ENCODE results near the gene SHISA6. TPM values are rescaled to one million over a fixed set of nuclear protein-coding genes. Genes with fewer than 3 reads are reported as not detected.

The SHISA6 gene
- total and polyA plus RNA-seq, 2 donors (not counting 1 experiment from before 2014, with no cell fraction given) = not detected

DNA sequence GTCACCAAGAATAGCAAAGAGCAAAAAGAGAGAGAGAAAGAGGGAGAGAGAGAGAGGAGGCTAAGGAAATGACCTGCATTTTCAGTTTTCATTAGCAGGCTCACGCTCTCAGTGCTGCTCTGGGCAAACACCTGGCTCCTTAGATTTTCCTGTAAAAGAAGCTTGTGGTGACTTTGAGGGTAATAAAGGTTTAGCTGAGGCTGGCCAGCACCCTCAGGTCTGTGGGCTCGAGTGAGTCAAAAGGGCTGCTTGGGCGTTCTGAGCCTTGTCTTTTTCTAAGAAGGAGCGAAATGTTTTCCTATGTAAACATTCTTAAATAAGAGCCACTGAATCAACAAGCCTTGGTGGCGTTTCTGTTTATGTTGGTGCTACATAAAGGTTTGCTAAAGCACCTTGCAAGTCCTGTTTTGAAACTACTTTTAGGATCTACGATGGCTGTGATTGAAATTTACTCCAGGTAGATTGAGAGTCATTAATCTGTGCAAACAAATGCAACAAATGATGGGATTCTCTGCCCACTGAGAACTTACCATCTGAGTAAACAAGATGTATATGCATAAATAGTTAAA is 38.8 kb downstream of the SHISA6 start:
- no peak overlapping the region for H3K4me2 ChIP-seq (ENCODE audit: extremely low read depth, insufficient read depth, low read length)
- no peaks in the 10 kb centered on the region for H3K79me2 ChIP-seq (ENCODE audit: control insufficient read depth, insufficient read depth, low read length)
- H3K4me3 ChIP-seq (replicated peaks in 1 of 4; ENCODE audit: control extremely low read depth in 1 of 4, insufficient read depth in 1 of 4, low read depth in 3 of 4, low read length in 4 of 4) = no peak overlapping the region
- no peak overlapping the region for H3K27ac ChIP-seq (ENCODE audit: insufficient read depth, low read length)
- no peak for TF ChIP-seq EZH2 (IDR thresholded peaks at IDR 0.05; ENCODE audit: low read length, missing control alignments)
- TF ChIP-seq, protein P1, sequence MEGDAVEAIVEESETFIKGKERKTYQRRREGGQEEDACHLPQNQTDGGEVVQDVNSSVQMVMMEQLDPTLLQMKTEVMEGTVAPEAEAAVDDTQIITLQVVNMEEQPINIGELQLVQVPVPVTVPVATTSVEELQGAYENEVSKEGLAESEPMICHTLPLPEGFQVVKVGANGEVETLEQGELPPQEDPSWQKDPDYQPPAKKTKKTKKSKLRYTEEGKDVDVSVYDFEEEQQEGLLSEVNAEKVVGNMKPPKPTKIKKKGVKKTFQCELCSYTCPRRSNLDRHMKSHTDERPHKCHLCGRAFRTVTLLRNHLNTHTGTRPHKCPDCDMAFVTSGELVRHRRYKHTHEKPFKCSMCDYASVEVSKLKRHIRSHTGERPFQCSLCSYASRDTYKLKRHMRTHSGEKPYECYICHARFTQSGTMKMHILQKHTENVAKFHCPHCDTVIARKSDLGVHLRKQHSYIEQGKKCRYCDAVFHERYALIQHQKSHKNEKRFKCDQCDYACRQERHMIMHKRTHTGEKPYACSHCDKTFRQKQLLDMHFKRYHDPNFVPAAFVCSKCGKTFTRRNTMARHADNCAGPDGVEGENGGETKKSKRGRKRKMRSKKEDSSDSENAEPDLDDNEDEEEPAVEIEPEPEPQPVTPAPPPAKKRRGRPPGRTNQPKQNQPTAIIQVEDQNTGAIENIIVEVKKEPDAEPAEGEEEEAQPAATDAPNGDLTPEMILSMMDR (conservative IDR thresholded peaks at IDR 0.05 in 1 of 2, IDR thresholded peaks at IDR 0.05 in 1 of 2; ENCODE audit: low read depth in 1 of 2, low read length in 2 of 2) = no peak
- H3K9me3 ChIP-seq (ENCODE audit: control insufficient read depth, insufficient read depth, low read depth, low read length) = no peaks in the 10 kb centered on the region
- DNase-seq (ENCODE audit: low read depth in 2 of 2) = no peak
- H3K36me3 ChIP-seq (ENCODE audit: control insufficient read depth, insufficient read depth, low read length) = no peaks in the 10 kb centered on the region
- H3K27me3 ChIP-seq (ENCODE audit: control insufficient read depth, insufficient read depth, low read length) = no peaks in the 10 kb centered on the region
- H4K20me1 ChIP-seq (ENCODE audit: control insufficient read depth, extremely low read depth, insufficient read depth, low read length) = no peaks in the 10 kb centered on the region
- H3K4me1 ChIP-seq (ENCODE audit: control insufficient read depth, extremely low read depth, insufficient read depth, low read length) = no peaks in the 10 kb centered on the region
- no peak overlapping the region for H2AFZ ChIP-seq (ENCODE audit: low read length)
- no peak overlapping the region for H3K9ac ChIP-seq (ENCODE audit: insufficient read depth, low read length)

DNA sequence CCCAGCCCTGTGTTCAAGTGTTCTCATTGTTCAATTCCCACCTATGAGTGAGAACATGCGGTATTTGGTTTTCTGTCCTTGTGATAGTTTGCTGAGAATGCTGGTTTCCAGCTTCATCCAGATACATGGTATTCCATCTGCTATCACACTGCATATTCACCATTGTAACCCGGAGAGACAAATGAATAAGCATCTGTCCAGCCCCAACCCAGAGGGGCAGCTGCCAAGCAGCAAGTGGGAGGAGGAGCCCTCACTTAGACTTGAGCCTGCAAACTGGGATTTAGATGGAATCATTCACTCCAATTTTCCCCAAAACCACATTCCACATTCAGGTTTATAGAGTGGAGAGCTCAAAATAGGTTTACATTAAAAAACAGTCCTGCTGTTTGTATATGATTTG is 41.6 kb downstream of the SHISA6 start:
- DNase-seq (ENCODE audit: low read depth in 2 of 2) = no peak
- Histone ChIP-seq H3K27me3 (ENCODE audit: control insufficient read depth, insufficient read depth, low read length) (no peaks in the 10 kb centered on the region), H3K36me3 (ENCODE audit: control insufficient read depth, insufficient read depth, low read length) (no peaks in the 10 kb centered on the region), H3K79me2 (ENCODE audit: control insufficient read depth, insufficient read depth, low read length) (no peaks in the 10 kb centered on the region), H3K4me1 (ENCODE audit: control insufficient read depth, extremely low read depth, insufficient read depth, low read length) (no peaks in the 10 kb centered on the region), H3K4me3 (replicated peaks in 1 of 4; ENCODE audit: control extremely low read depth in 1 of 4, insufficient read depth in 1 of 4, low read depth in 3 of 4, low read length in 4 of 4) (no peak overlapping the region), H4K20me1 (ENCODE audit: control insufficient read depth, extremely low read depth, insufficient read depth, low read length) (no peaks in the 10 kb centered on the region), H3K9me3 (ENCODE audit: control insufficient read depth, insufficient read depth, low read depth, low read length) (no peaks in the 10 kb centered on the region), H2AFZ (ENCODE audit: low read length) (no peak overlapping the region), H3K4me2 (ENCODE audit: extremely low read depth, insufficient read depth, low read length) (no peak overlapping the region), H3K27ac (ENCODE audit: insufficient read depth, low read length) (no peak overlapping the region), H3K9ac (ENCODE audit: insufficient read depth, low read length) (no peak overlapping the region)
- TF ChIP-seq EZH2 (IDR thresholded peaks at IDR 0.05; ENCODE audit: low read length, missing control alignments) = no peak
- TF ChIP-seq, protein P1 (conservative IDR thresholded peaks at IDR 0.05 in 1 of 2, IDR thresholded peaks at IDR 0.05 in 1 of 2; ENCODE audit: low read depth in 1 of 2, low read length in 2 of 2) = no peak

DNA sequence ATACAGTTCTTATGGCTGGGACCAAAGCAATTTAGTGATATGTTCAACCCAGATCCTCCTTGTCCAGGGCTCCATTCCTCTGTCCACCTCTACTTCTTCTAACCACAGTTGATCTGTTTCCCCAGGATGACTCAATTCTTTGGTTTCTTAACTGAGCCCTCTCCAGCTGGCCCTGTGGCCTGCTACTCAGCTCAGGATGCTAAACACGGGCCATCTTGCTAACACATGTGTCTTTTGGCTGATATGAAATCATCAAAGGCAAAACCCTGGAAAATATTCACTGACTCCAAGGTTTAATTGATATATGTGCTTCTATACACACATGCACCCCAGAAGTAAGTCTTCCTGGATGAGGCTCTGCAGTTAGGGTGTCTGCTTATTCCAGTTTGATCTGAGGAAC is 43.8 kb downstream of the SHISA6 start:
- no peaks in the 10 kb centered on the region for H3K36me3 ChIP-seq (ENCODE audit: control insufficient read depth, insufficient read depth, low read length)

More for the DNA sequence above, 43.8 kb downstream of the SHISA6 start:
- no peak overlapping the region for H3K4me3 ChIP-seq (replicated peaks in 1 of 4; ENCODE audit: control extremely low read depth in 1 of 4, insufficient read depth in 1 of 4, low read depth in 3 of 4, low read length in 4 of 4)
- no peaks in the 10 kb centered on the region for H4K20me1 ChIP-seq (ENCODE audit: control insufficient read depth, extremely low read depth, insufficient read depth, low read length)
- no peak overlapping the region for H3K27ac ChIP-seq (ENCODE audit: insufficient read depth, low read length)
- H3K9ac ChIP-seq (ENCODE audit: insufficient read depth, low read length) = no peak overlapping the region
- TF ChIP-seq, protein P1 (conservative IDR thresholded peaks at IDR 0.05 in 1 of 2, IDR thresholded peaks at IDR 0.05 in 1 of 2; ENCODE audit: low read depth in 1 of 2, low read length in 2 of 2) = no peak
- TF ChIP-seq EZH2 (IDR thresholded peaks at IDR 0.05; ENCODE audit: low read length, missing control alignments) = no peak
- no peak overlapping the region for H2AFZ ChIP-seq (ENCODE audit: low read length)
- H3K4me2 ChIP-seq (ENCODE audit: extremely low read depth, insufficient read depth, low read length) = no peak overlapping the region
- H3K9me3 ChIP-seq (ENCODE audit: control insufficient read depth, insufficient read depth, low read depth, low read length) = no peaks in the 10 kb centered on the region
- no peaks in the 10 kb centered on the region for H3K27me3 ChIP-seq (ENCODE audit: control insufficient read depth, insufficient read depth, low read length)
- H3K79me2 ChIP-seq (ENCODE audit: control insufficient read depth, insufficient read depth, low read length) = no peaks in the 10 kb centered on the region
- no peak for DNase-seq (ENCODE audit: low read depth in 2 of 2)
- H3K4me1 ChIP-seq (ENCODE audit: control insufficient read depth, extremely low read depth, insufficient read depth, low read length) = no peaks in the 10 kb centered on the region

All from fibroblast of lung (primary cell).